C4-2B (cell line): Measurements from ENCODE around the gene A4GALT.

Experiments used
- H3K27ac ChIP-seq: fragments of 450-650 bp; 2 replicates; pipeline ENCODE4 v1.5.1; 2017
- ZFX ChIP-seq: fragments of 450-650 bp; IDR thresholded peaks from 2 replicates; pipeline ENCODE4 v1.6.1; 2017
- TF ChIP-seq, protein P1 (sequence below): fragments of 450-650 bp; conservative IDR thresholded peaks from 2 replicates; pipeline ENCODE4 v1.5.1; 2017; ENCODE audit warnings: mild to moderate bottlenecking

A4GALT gene

GRCh38 chr22:42720263-42721044 lies at the start of gene A4GALT:
TSS of gene A4GALT (minus strand) at chr22:42720870. CDS start at chr22:42693951, 26,919 bp downstream.
- H3K27ac ChIP-seq: no peak within 1 kb of the TSS
- TF ChIP-seq ZFX: no peak
- TF ChIP-seq, protein P1, sequence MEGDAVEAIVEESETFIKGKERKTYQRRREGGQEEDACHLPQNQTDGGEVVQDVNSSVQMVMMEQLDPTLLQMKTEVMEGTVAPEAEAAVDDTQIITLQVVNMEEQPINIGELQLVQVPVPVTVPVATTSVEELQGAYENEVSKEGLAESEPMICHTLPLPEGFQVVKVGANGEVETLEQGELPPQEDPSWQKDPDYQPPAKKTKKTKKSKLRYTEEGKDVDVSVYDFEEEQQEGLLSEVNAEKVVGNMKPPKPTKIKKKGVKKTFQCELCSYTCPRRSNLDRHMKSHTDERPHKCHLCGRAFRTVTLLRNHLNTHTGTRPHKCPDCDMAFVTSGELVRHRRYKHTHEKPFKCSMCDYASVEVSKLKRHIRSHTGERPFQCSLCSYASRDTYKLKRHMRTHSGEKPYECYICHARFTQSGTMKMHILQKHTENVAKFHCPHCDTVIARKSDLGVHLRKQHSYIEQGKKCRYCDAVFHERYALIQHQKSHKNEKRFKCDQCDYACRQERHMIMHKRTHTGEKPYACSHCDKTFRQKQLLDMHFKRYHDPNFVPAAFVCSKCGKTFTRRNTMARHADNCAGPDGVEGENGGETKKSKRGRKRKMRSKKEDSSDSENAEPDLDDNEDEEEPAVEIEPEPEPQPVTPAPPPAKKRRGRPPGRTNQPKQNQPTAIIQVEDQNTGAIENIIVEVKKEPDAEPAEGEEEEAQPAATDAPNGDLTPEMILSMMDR: no peak

DNA sequence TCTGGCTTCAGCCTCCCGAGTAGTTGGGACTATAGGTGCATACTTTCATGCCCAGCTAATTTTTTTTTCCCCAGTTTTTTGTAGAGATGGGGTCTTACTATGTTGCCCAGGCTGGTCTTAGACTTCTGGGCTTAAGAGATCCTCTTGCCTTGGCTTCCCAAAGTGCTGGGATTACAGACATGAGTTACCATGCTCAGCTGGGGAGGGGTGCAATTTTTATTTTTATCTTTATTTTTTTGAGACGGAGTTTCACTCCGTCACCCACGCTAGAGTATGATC lies 49.7 kb upstream of the A4GALT start:
- H3K27ac ChIP-seq: no peak overlapping the region

DNA sequence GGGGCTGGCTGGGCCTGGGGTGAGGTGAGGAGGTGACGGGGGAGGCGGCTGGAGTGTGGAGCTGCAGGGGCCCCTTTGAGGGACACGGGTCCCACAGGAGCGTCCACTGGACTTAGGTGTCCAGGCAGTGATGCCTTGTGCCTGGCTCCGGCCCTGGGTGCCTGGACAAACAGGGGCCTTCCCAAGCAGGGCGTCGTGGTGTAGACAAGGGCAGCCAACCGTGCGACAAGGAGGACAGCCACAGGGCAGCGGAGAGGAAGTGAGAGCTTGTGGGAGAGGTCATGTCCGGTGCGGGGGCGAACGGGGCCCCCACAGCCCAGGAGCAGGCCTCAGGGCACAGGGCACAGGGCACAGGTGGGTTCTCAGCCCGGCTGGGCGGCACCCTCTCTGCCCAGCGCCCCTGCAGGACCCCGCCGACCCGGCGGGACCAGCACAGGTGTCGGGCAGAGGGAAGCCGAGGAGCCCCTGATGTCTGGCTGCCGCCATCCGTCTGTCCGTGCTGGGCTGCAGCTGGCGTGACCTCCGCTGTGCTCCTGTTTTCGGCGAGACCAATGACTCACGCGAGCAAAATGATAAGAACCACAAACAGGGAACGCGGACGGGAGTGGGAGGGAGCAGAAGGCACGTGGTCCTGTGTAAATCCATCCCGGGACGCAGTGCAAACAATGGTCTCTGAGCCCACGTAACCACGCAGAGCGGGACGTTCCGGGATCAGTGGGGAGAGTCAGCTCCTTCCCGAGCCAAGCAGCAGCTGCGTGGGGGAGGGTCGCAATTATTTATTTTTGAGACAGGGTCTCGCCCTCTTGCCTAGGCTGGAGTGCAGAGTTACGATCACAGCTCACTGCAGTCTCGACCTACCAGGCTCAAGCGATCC lies 49.1 kb upstream of the A4GALT start:
- no peak overlapping the region for H3K27ac ChIP-seq

More for the DNA sequence above, 49.7 kb upstream of the A4GALT start:
- no peak for TF ChIP-seq ZFX
- TF ChIP-seq, protein P1: no peak

GRCh38 chr22:42769238-42769573 lies 48.5 kb upstream of the A4GALT start:
- H3K27ac ChIP-seq: no peak overlapping the region
- TF ChIP-seq, protein P1: no peak
- no peak for TF ChIP-seq ZFX

More for the DNA sequence above, 49.1 kb upstream of the A4GALT start:
- no peak for TF ChIP-seq ZFX
- TF ChIP-seq, protein P1: no peak

DNA sequence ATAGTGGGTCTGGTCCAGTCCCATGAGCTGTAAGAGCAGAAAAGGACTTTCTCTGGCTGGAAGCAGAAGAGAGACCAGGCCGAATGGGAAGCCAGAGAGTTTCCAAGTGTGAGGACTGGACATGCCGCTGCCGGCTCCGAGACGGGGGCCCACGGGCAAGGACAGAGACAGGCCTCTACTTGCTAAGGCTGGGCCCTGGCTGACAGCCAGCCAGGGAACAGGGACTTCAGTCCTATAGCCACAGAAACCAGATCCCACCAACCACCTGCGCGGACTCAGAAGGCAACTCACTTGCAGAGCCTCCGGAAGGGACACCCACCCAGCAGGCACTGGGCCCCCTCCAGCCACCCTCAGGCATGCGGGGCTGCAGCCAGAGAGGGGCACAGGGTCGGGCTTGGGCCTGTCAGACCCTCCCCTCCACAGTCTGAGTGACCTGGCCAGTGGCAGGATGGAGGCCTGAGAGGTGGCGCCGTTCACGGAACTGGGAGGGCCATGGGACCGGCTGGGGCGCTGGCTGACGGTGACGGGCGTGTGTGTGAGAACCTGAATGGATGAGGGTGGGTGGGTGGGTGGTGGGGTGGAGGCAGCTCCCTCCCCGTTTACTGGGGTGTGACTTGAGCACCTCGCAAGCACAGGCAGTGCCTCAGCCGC lies 47.8 kb upstream of the A4GALT start:
- TF ChIP-seq, protein P1: no peak
- TF ChIP-seq ZFX: no peak
- H3K27ac ChIP-seq: no peak overlapping the region

DNA sequence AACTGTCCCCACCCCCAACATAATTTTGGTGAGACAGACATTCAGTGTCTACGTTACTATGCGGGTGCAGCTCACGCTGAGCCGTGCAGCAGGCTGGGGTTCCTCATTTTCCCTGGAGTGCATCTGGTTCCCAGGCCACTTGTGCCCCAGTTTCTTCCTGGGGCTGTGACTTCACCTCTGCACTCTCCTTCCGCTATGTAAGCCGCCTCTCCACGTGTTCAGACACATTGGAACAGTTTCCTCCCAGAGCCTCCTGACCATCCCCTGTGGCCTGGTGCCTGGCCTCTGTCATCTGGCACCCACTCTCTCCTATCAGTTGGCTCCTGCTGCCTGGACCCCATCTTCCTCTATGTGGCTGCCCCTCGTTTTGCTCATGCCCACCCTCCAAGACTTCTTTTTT lies 46.2 kb upstream of the A4GALT start:
- no peak for TF ChIP-seq ZFX
- TF ChIP-seq, protein P1: no peak
- H3K27ac ChIP-seq: no peak overlapping the region
